Smooth muscle cell (in vitro differentiated cells): ENCODE data around the gene RANBP3. TPM values are rescaled to one million over a fixed set of nuclear protein-coding genes. Genes with fewer than 3 reads are reported as not detected.
"Not testable (repeated sequence)": the region's sequence is repeated elsewhere in the genome, so short reads cannot be mapped to it uniquely, and the experiment has no call there.

Experiments
- DNase-seq: peaks from one replicate; lab custom pipeline; 2025; ENCODE audit not compliant: unreplicated experiment; lab: John Stamatoyannopoulos, UW
- H2AFZ ChIP-seq: fragments of 200-600 bp; sonication (generic); 2 replicates; pipeline ENCODE4 v1.6.0; 2016; ENCODE audit warnings: antibody characterized with exemption, low read depth, mild to moderate bottlenecking
- H3F3A ChIP-seq: fragments of 200-600 bp; sonication (generic); 2 replicates; pipeline ENCODE4 v1.6.0; 2017; ENCODE audit warnings: antibody characterized with exemption, low read depth
- H3K27ac ChIP-seq: fragments of 200-600 bp; sonication (generic); 2 replicates; pipeline ENCODE4 v1.5.1; 2016; ENCODE audit warnings: low read depth, mild to moderate bottlenecking
- H3K27me3 ChIP-seq: fragments of 200-600 bp; sonication (generic); 2 replicates; pipeline ENCODE4 v1.6.1; 2016; ENCODE audit warnings: low read depth, mild to moderate bottlenecking
- H3K36me3 ChIP-seq: fragments of 200-600 bp; sonication (generic); 2 replicates; pipeline ENCODE4 v1.5.1; 2016; ENCODE audit warnings: low read depth
- H3K4me1 ChIP-seq: fragments of 200-600 bp; sonication (generic); 2 replicates; pipeline ENCODE4 v1.5.1; 2016; ENCODE audit warnings: low read depth
- H3K4me2 ChIP-seq: fragments of 200-600 bp; sonication (generic); 2 replicates; pipeline ENCODE4 v1.6.0; 2016; ENCODE audit warnings: mild to moderate bottlenecking
- H3K4me3 ChIP-seq: fragments of 200-600 bp; sonication (generic); 2 replicates; pipeline ENCODE4 v1.5.1; 2016; ENCODE audit warnings: mild to moderate bottlenecking
- H3K79me2 ChIP-seq: fragments of 200-600 bp; sonication (generic); 2 replicates; pipeline ENCODE4 v1.6.0; 2016; ENCODE audit warnings: low read depth, mild to moderate bottlenecking
- H3K9ac ChIP-seq: fragments of 200-600 bp; sonication (generic); 2 replicates; pipeline ENCODE4 v1.6.0; 2016; ENCODE audit warnings: low read depth
- H3K9me3 ChIP-seq: fragments of 200-600 bp; sonication (generic); replicated peaks from 2 replicates; pipeline ENCODE4 v1.5.1; 2016; ENCODE audit warnings: low read depth
- H4K20me1 ChIP-seq: fragments of 200-600 bp; sonication (generic); 2 replicates; pipeline ENCODE4 v1.6.0; 2016; ENCODE audit warnings: low read depth
- CTCF ChIP-seq: fragments of 200-600 bp; sonication (generic); IDR thresholded peaks from 2 replicates; pipeline ENCODE4 v1.5.1; 2017; ENCODE audit warnings: borderline replicate concordance, mild to moderate bottlenecking, antibody characterized with exemption; ENCODE audit not compliant: insufficient read depth, poor library complexity, severe bottlenecking
- WGBS: methylation state at CpG from one replicate; pipeline ENCODE4 v1.1.7; 2016; ENCODE audit warnings: low lambda C conversion rate; 5-methylcytosine and 5-hydroxymethylcytosine counted together
- polyA plus RNA-seq: library from polyadenylated mRNA; unstranded; fragments of >200 nt; fragmentation: Nextera tagmentation; extraction: Ambion mirVana; gene quantifications from 2 replicates; pipeline ENCODE4 v1.2.1, GENCODE V29; 2016
- total RNA-seq: library from RNA; depleted of rRNA; stranded (reverse); fragments of >200 nt; gene quantifications from 2 replicates; pipeline ENCODE4 v1.2.3, GENCODE V29; 2014

Gene RANBP3
- total and polyA plus RNA-seq, 2 experiments from 2014 or later = 13.4 to 65.8 TPM

GRCh38 chr19:6011206-6011605, 33.3 kb upstream of the RANBP3 start:
- no peak overlapping the region for H3K27ac ChIP-seq
- no peak overlapping the region for H3K4me2 ChIP-seq
- H3K4me3 ChIP-seq = no peak overlapping the region
- no peaks in the 10 kb centered on the region for H3K36me3 ChIP-seq
- no peak for TF ChIP-seq CTCF
- no peak for DNase-seq
- H3K4me1 ChIP-seq = no peaks in the 10 kb centered on the region
- H3K79me2 ChIP-seq = no peaks in the 10 kb centered on the region
- no peak overlapping the region for H2AFZ ChIP-seq
- no peaks in the 10 kb centered on the region for H3K27me3 ChIP-seq
- no peaks in the 10 kb centered on the region for H3F3A ChIP-seq
- H3K9me3 ChIP-seq = no peaks in the 10 kb centered on the region
- H3K9ac ChIP-seq = no peak overlapping the region
- no peaks in the 10 kb centered on the region for H4K20me1 ChIP-seq
- 80% methylated on average over 10 of the region's 10 CpGs for WGBS

GRCh38 chr19:6010107-6010506, 32.2 kb upstream of the RANBP3 start:
- no peak overlapping the region for H2AFZ ChIP-seq
- no peaks in the 10 kb centered on the region for H3K79me2 ChIP-seq
- no peak overlapping the region for H3K9ac ChIP-seq
- DNase-seq = no peak
- whole genome bisulfite sequencing = 96% methylated on average over 16 of the region's 16 CpGs
- no peak overlapping the region for H3K27ac ChIP-seq
- no peaks in the 10 kb centered on the region for H4K20me1 ChIP-seq
- TF ChIP-seq CTCF = no peak
- no peak overlapping the region for H3K4me3 ChIP-seq
- H3K36me3 ChIP-seq = no peaks in the 10 kb centered on the region
- H3K4me2 ChIP-seq = no peak overlapping the region
- H3K27me3 ChIP-seq = no peaks in the 10 kb centered on the region
- no peaks in the 10 kb centered on the region for H3F3A ChIP-seq
- H3K4me1 ChIP-seq = no peaks in the 10 kb centered on the region
- H3K9me3 ChIP-seq = no peaks in the 10 kb centered on the region

- no peaks in the 10 kb centered on the region for H3K36me3 ChIP-seq
- H4K20me1 ChIP-seq = no peaks in the 10 kb centered on the region
- no peaks in the 10 kb centered on the region for H3F3A ChIP-seq
- no peak for DNase-seq
- H2AFZ ChIP-seq = no peak overlapping the region
- no peak for TF ChIP-seq CTCF
- 98% methylated on average over 16 of the region's 26 CpGs for WGBS
- H3K79me2 ChIP-seq = no peaks in the 10 kb centered on the region
- no peak overlapping the region for H3K4me2 ChIP-seq
- no peaks in the 10 kb centered on the region for H3K27me3 ChIP-seq
- no peak overlapping the region for H3K4me3 ChIP-seq
- H3K9ac ChIP-seq = no peak overlapping the region
- no peaks in the 10 kb centered on the region for H3K4me1 ChIP-seq
- no peak overlapping the region for H3K27ac ChIP-seq
- no peaks in the 10 kb centered on the region for H3K9me3 ChIP-seq
Observed at GRCh38 chr19:6007866-6008265, 29.9 kb upstream of the RANBP3 start.

GRCh38 chr19:6006896-6007295, 29.0 kb upstream of the RANBP3 start:
- Histone ChIP-seq H3K79me2 (no peaks in the 10 kb centered on the region), H3K4me3 (no peak overlapping the region), H3K36me3 (no peaks in the 10 kb centered on the region), H3K27me3 (no peaks in the 10 kb centered on the region), H4K20me1 (no peaks in the 10 kb centered on the region), H3K4me1 (no peaks in the 10 kb centered on the region), H3K27ac (no peak overlapping the region), H3K4me2 (no peak overlapping the region), H3K9me3 (no peaks in the 10 kb centered on the region), H3K9ac (no peak overlapping the region), H2AFZ (no peak overlapping the region), H3F3A (no peaks in the 10 kb centered on the region)
- 95% methylated on average over 20 of the region's 20 CpGs for WGBS
- no peak for TF ChIP-seq CTCF
- no peak for DNase-seq

- not testable (repeated sequence) for H3K4me1 ChIP-seq, H3K9ac ChIP-seq, DNase-seq, H3K27ac ChIP-seq, H3K79me2 ChIP-seq, H3K36me3 ChIP-seq, H3K4me2 ChIP-seq, H2AFZ ChIP-seq, H3K4me3 ChIP-seq, H3F3A ChIP-seq, H3K27me3 ChIP-seq, H4K20me1 ChIP-seq, H3K9me3 ChIP-seq
- WGBS = 93% methylated on average over 7 of the region's 7 CpGs
Observed at GRCh38 chr19:6006070-6006446, 28.1 kb upstream of the RANBP3 start.
